Psoas muscle (tissue), 8 donors: ENCODE data around the gene METTL9. TPM values are rescaled to one million over a fixed set of nuclear protein-coding genes. Genes with fewer than 3 reads are reported as not detected.

ENCODE experiments used
- ATAC-seq, 4 donors: fragments of 200-7000 bp; cut with Tn5 transposase; one replicate each; pipeline ENCODE4 v1.9.1; 2020; ENCODE audit warnings: moderate library complexity in 3 of 4, mild to moderate bottlenecking in 2 of 4
- DNase-seq, 2 donors: peaks; one replicate each; pipeline ENCODE4 v3.0.0-alpha.2; 2020
- H3K27ac ChIP-seq: fragments of 200-600 bp; one replicate; pipeline ENCODE4 v1.8.0; 2022
- H3K27me3 ChIP-seq, 3 donors: fragments of 200-600 bp in 1 of 3; one replicate each; pipeline versions ENCODE4 v1.6.1 to v1.8.0; 2013 to 2022; ENCODE audit warnings: low read length in 2 of 3, mild to moderate bottlenecking in 2 of 3, moderate library complexity in 1 of 3; ENCODE audit not compliant: insufficient read depth in 3 of 3
- H3K36me3 ChIP-seq, 2 donors: fragments of 200-600 bp in 1 of 2; one replicate each; pipeline versions ENCODE4 v1.6.1 to v1.8.0; 2013 to 2022; ENCODE audit warnings: low read depth in 1 of 2, mild to moderate bottlenecking in 1 of 2, moderate library complexity in 1 of 2; ENCODE audit not compliant: insufficient read depth in 1 of 2
- H3K4me1 ChIP-seq: fragments of 200-600 bp; one replicate; pipeline ENCODE4 v1.8.0; 2022
- H3K4me3 ChIP-seq: fragments of 200-600 bp; one replicate; pipeline ENCODE4 v1.8.0; 2022; ENCODE audit warnings: mild to moderate bottlenecking
- H3K9me3 ChIP-seq: fragments of 200-600 bp; one replicate; pipeline ENCODE4 v1.8.0; 2022
- whole genome bisulfite sequencing, 3 donors: extraction: QIAGEN DNeasy Blood & Tissue Kit; methylation state at CpG; one replicate each; pipeline versions ENCODE4 v1.1.6 to v1.1.7; 2013; 5-methylcytosine and 5-hydroxymethylcytosine counted together
- intact Hi-C, 2 donors: fragments of 100-400 bp; cut with DNase I; formaldehyde crosslinking; loops; one replicate each; pipeline versions ENCODE4 v1.11.0 to v1.14.2; 2022
- polyA plus RNA-seq, 3 donors: library from polyadenylated mRNA; stranded (reverse); fragments of 200-250 nt; gene quantifications; one replicate each; pipeline ENCODE4 v1.2.3, GENCODE V29; 2013
- total RNA-seq, 4 donors: library from RNA; stranded (reverse); fragmentation: NEBNext Ultra II Directional in 2 of 4; extraction: Animal tissue kit (Norgen Biotek cat#: 25700) in 2 of 4; gene quantifications; one replicate each; pipeline versions ENCODE4 v1.2.1 to v1.2.4, GENCODE V29; 2021 to 2023
- TF ChIP-seq, protein P1 (sequence below): fragments of 200-600 bp; IDR thresholded peaks from one replicate; pipeline ENCODE4 v1.8.0; 2022; ENCODE audit warnings: antibody characterized with exemption
- donor health status: healthy with polysubstance abuse.
- donor health status: DM: no; HTN: no; CAD: no; lungs with moderate emphysema.
- donor health status: Bipolar disorder and iron deficiency.
- donor health status: healthy.
- donor health status: DM: yes; HTN: yes; CAD: no.
- donor health status: DM: no; HTN: no; CAD: no.
- donor health status: DM: no; HTN: no; CAD: no.
- donor health status: DM: yes; HTN: yes; CAD: no.

The METTL9 gene
- total and polyA plus RNA-seq, 7 donors = 54.4 to 134 (median 71.8) TPM

DNA sequence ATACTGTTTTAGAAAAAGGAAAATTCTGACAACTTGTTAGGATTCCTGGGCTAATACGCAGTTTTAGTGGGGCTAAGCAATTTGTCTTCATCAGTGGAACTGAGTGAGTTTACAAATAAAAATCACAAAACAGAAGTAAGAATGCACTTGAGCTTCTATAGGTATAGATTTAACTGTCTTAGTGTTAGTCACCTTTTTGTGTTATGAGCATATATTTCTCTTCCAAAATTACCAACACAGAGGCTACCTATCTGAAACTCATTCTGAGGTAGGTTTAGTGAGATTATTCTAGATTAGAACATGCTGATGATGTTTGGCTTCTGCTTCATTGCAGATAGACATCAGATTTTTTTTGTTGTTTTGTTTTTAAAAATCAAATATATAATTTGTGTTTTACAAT is 23.2 kb downstream of the METTL9 start:
- TF ChIP-seq, protein P1, sequence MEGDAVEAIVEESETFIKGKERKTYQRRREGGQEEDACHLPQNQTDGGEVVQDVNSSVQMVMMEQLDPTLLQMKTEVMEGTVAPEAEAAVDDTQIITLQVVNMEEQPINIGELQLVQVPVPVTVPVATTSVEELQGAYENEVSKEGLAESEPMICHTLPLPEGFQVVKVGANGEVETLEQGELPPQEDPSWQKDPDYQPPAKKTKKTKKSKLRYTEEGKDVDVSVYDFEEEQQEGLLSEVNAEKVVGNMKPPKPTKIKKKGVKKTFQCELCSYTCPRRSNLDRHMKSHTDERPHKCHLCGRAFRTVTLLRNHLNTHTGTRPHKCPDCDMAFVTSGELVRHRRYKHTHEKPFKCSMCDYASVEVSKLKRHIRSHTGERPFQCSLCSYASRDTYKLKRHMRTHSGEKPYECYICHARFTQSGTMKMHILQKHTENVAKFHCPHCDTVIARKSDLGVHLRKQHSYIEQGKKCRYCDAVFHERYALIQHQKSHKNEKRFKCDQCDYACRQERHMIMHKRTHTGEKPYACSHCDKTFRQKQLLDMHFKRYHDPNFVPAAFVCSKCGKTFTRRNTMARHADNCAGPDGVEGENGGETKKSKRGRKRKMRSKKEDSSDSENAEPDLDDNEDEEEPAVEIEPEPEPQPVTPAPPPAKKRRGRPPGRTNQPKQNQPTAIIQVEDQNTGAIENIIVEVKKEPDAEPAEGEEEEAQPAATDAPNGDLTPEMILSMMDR = no peak
- WGBS, 3 donors = 97 to 100% (median 98%) methylated on average over 1 of the region's 1 CpG
- ATAC-seq (no peak), DNase-seq (no peak)
- Histone ChIP-seq H3K4me1 (peaks cover 17% of the 10 kb centered on the region), H3K27me3 (no peaks in the 10 kb centered on the region), H3K4me3 (no peak overlapping the region), H3K36me3 (peaks cover 2 to 51% of the 10 kb centered on the region in 2 donors), H3K9me3 (no peaks in the 10 kb centered on the region), H3K27ac (no peak overlapping the region)
- intact Hi-C loops = no loop called here

DNA sequence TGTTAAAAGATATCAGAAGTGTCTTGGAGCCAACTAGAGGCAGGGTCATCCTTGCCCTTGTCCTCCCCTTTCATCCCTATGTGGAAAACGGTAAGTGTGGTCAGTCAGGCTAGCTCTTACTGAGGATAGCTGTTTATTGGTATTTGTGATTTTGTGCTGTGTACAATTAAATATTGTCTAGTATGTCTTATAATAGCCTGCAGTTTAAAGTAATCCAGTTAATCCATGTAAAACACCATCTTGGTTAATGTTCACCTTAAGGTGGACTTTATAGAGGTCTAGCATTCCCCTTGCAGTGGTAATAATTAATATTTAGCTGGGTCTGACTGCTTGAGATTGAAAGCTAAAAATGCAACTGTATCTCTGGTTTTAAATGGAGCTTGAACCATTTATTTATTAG is 25.6 kb downstream of the METTL9 start:
- 79 to 90% (median 83%) methylated on average over 1 of the region's 1 CpG for WGBS, 3 donors

DNA sequence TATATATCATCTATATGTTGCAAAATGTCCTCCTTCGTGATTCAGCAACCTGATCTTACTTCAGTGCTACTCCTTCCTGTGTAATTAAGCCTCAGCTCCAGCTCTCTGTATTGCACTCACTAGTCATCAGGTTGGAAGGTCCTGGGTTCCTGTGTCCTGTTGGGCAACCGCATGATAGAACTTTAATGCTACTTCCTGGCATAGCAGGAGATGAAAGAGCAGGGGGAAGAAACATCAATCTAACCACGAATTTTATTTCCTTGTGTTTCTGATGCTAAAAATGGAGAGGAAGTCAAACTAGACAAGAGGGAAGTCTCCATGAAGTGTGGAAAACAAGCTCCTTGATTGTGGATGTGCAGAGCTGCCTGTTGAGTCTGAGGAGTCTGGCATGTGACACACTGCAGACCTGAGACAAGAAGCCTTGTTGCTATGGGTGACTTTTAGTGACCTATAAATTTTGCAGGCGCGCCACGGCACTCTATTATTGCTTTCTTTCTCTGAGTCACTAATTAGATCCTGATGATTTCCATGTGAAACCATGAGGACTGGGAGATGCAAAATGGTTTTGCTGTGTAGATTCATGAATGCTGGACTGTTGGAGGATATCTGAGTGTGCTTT is 27.4 kb downstream of the METTL9 start:
- Histone ChIP-seq H3K4me3 (no peak overlapping the region), H3K4me1 (peaks cover 9% of the 10 kb centered on the region), H3K9me3 (no peaks in the 10 kb centered on the region), H3K27me3 (no peaks in the 10 kb centered on the region), H3K27ac (peak overlapping the region; percentile 42), H3K36me3 (peaks cover 2 to 59% of the 10 kb centered on the region in 2 donors)
- TF ChIP-seq, protein P1 = no peak
- DNase-seq (peak in 1 of 2 donors; percentile 26), ATAC-seq (peak in 3 of 4 donors; percentile 52 to 85 (median 65))
- 47 to 53% (median 49%) methylated on average over 6 of the region's 6 CpGs for WGBS, 3 donors
- intact Hi-C loops = no loop called here

More for the DNA sequence above, 25.6 kb downstream of the METTL9 start:
- peaks cover 2 to 54% of the 10 kb centered on the region in 2 donors for H3K36me3 ChIP-seq
- H3K4me1 ChIP-seq = peaks cover 9% of the 10 kb centered on the region
- ATAC-seq (no peak), DNase-seq (no peak)
- no peak overlapping the region for H3K4me3 ChIP-seq
- TF ChIP-seq, protein P1 = no peak
- H3K27ac ChIP-seq = no peak overlapping the region
- no peaks in the 10 kb centered on the region for H3K9me3 ChIP-seq
- no peaks in the 10 kb centered on the region for H3K27me3 ChIP-seq
- intact Hi-C loops = no loop called here

DNA sequence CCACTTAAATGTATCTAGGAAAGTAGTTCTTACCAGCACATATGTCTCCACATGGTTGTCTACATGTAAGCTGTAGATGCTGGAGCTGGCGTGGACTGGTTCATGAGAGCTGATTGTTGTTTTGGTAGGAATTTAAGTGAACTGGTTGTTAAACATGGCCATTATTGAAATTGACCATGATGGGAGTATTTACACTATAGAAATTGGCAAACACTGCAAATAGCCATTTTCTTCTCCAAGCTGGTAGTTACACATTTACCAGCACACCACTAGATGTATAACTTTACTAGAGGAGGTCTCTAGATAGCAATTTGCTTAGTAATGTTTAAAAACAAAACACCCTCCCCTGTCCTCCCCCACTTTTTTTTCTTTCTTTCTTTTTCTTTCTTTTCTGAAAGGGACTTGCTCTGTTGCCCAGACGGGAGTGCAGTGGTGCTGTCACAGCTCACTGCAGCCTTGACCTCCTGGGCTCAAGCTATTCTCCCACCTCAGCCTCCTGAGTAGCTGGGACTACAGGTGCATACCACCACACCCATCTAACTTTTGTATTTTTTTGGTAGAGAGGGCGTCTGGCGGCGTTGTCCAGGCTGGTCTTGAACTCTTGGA is 28.8 kb downstream of the METTL9 start:
- H3K9me3 ChIP-seq = no peaks in the 10 kb centered on the region
- DNase-seq = no peak
- H3K4me1 ChIP-seq = peaks cover 9% of the 10 kb centered on the region
- no peak overlapping the region for H3K27ac ChIP-seq
- TF ChIP-seq, protein P1 = no peak
- H3K27me3 ChIP-seq = no peaks in the 10 kb centered on the region
- no peak for ATAC-seq
- peaks cover 2 to 56% of the 10 kb centered on the region in 2 donors for H3K36me3 ChIP-seq
- 94 to 99% (median 98%) methylated on average over 5 of the region's 5 CpGs for WGBS, 3 donors
- intact Hi-C loops = no loop called here
- no peak overlapping the region for H3K4me3 ChIP-seq
